ENCODE data around the gene PAQR7.
A peak's percentile ranks its signal among the peaks of the same experiment; 100 is the strongest.

Gene PAQR7

DNA sequence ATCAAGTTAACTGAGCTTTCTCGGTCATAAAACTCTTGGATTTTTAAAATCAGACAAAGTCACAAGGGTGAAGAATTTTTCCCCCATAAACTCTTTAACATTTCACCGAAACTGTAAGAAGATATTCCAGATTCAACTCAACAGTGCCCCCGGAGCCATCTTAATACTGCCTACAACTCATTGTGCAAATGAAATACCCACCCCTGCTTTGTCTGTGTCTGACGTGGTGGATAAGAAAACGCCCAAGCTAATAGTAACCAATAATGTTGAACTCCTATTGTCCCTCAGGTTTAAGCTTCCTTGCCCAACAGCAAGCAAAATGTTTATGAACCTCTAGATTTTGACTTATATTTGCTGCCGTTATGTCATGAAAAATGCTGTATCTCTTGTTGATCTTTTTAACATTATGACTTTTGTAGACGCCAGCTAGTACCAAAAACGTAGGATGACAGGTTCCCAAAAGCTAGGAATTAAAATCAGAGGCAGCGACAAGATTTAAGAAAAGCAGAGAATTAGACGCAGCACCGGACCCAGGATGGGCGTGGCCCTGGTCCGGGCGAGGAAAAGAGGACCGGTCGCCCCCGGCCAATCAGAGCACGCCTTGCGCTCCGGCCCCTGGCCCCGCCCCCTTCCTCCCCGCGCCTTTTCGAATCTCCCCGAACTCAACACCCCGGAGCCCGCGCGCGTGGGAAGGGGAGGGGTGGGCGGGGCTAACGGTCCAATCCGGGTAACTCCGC lies 29.6 kb upstream of the PAQR7 start:
- peak; percentile 90 for ATAC-seq
- no peak for TF ChIP-seq OSR1 (CRISPR knock-in tag; IDR thresholded peaks at IDR 0.05)
- TF ChIP-seq, protein P1, sequence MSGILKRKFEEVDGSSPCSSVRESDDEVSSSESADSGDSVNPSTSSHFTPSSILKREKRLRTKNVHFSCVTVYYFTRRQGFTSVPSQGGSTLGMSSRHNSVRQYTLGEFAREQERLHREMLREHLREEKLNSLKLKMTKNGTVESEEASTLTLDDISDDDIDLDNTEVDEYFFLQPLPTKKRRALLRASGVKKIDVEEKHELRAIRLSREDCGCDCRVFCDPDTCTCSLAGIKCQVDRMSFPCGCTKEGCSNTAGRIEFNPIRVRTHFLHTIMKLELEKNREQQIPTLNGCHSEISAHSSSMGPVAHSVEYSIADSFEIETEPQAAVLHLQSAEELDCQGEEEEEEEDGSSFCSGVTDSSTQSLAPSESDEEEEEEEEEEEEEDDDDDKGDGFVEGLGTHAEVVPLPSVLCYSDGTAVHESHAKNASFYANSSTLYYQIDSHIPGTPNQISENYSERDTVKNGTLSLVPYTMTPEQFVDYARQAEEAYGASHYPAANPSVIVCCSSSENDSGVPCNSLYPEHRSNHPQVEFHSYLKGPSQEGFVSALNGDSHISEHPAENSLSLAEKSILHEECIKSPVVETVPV (CRISPR knock-in tag; IDR thresholded peaks at IDR 0.05) = no peak
- no peak for TF ChIP-seq BACH2 (CRISPR knock-in tag; IDR thresholded peaks at IDR 0.05; ENCODE audit: borderline replicate concordance)
- no peak for TF ChIP-seq ISL1 (CRISPR knock-in tag; IDR thresholded peaks at IDR 0.05)
- TF ChIP-seq, protein P2, sequence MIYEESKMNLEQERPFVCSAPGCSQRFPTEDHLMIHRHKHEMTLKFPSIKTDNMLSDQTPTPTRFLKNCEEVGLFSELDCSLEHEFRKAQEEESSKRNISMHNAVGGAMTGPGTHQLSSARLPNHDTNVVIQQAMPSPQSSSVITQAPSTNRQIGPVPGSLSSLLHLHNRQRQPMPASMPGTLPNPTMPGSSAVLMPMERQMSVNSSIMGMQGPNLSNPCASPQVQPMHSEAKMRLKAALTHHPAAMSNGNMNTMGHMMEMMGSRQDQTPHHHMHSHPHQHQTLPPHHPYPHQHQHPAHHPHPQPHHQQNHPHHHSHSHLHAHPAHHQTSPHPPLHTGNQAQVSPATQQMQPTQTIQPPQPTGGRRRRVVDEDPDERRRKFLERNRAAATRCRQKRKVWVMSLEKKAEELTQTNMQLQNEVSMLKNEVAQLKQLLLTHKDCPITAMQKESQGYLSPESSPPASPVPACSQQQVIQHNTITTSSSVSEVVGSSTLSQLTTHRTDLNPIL (CRISPR knock-in tag; IDR thresholded peaks at IDR 0.05; ENCODE audit: low read depth) = no peak; the same call in 1 of the 2 replicates
- no peak for TF ChIP-seq ZFP30 (CRISPR knock-in tag; IDR thresholded peaks at IDR 0.05)
- no peak for TF ChIP-seq GLIS3 (CRISPR knock-in tag; IDR thresholded peaks at IDR 0.05)
- TF ChIP-seq TCF4 (CRISPR knock-in tag; IDR thresholded peaks at IDR 0.05; ENCODE audit: borderline replicate concordance) = no peak
- TF ChIP-seq ARNTL (CRISPR knock-in tag; IDR thresholded peaks at IDR 0.05; ENCODE audit: borderline replicate concordance, low read depth) = no peak
- no peak for TF ChIP-seq ZNF565 (CRISPR knock-in tag; conservative IDR thresholded peaks at IDR 0.05; ENCODE audit: low read depth)
- TF ChIP-seq ZC3H10 (CRISPR knock-in tag; IDR thresholded peaks at IDR 0.05) = no peak
- no peak for TF ChIP-seq ESRRG (CRISPR knock-in tag; IDR thresholded peaks at IDR 0.05)
- no peak for TF ChIP-seq CSDC2 (CRISPR knock-in tag; IDR thresholded peaks at IDR 0.05)

DNA sequence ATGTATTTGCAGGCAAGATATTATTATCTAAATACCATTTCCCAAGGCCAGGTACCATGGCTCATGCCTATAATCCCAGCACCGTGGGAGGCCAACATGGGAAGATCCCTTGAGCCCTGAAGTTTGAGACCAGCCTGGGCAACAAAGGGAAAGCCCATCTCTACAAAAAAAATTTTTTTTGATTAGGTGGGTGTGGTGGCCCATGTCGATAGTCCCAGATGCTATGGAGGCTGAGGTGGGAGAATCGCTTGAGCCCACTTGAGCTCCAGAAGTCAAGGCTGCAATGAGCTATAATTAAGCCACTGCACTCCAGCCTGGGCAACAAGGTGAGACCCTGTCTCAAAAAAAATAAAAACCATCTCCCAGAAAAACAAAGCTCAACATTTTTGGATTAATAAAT lies 28.5 kb upstream of the PAQR7 start:
- TF ChIP-seq ARNTL (CRISPR knock-in tag; IDR thresholded peaks at IDR 0.05; ENCODE audit: borderline replicate concordance, low read depth) (no peak), ZNF70 (CRISPR knock-in tag; IDR thresholded peaks at IDR 0.05) (no peak), CSDC2 (CRISPR knock-in tag; IDR thresholded peaks at IDR 0.05) (no peak), ZNF8 (CRISPR knock-in tag; IDR thresholded peaks at IDR 0.05) (no peak), TOX (CRISPR knock-in tag; IDR thresholded peaks at IDR 0.05; ENCODE audit: borderline replicate concordance) (no peak), GLIS3 (CRISPR knock-in tag; IDR thresholded peaks at IDR 0.05) (no peak), TCF4 (CRISPR knock-in tag; IDR thresholded peaks at IDR 0.05; ENCODE audit: borderline replicate concordance) (no peak), TSHZ2 (CRISPR knock-in tag; IDR thresholded peaks at IDR 0.05) (no peak)
- TF ChIP-seq, protein P2 (CRISPR knock-in tag; IDR thresholded peaks at IDR 0.05; ENCODE audit: low read depth) = no peak
- TF ChIP-seq, protein P3, sequence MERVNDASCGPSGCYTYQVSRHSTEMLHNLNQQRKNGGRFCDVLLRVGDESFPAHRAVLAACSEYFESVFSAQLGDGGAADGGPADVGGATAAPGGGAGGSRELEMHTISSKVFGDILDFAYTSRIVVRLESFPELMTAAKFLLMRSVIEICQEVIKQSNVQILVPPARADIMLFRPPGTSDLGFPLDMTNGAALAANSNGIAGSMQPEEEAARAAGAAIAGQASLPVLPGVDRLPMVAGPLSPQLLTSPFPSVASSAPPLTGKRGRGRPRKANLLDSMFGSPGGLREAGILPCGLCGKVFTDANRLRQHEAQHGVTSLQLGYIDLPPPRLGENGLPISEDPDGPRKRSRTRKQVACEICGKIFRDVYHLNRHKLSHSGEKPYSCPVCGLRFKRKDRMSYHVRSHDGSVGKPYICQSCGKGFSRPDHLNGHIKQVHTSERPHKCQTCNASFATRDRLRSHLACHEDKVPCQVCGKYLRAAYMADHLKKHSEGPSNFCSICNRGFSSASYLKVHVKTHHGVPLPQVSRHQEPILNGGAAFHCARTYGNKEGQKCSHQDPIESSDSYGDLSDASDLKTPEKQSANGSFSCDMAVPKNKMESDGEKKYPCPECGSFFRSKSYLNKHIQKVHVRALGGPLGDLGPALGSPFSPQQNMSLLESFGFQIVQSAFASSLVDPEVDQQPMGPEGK (CRISPR knock-in tag; IDR thresholded peaks at IDR 0.05; ENCODE audit: borderline replicate concordance) = no peak
- ATAC-seq = no peak

- no peak for ATAC-seq
- no peak for TF ChIP-seq PPARA (CRISPR knock-in tag; IDR thresholded peaks at IDR 0.05; ENCODE audit: borderline replicate concordance)
- TF ChIP-seq, protein P1 (CRISPR knock-in tag; IDR thresholded peaks at IDR 0.05) = no peak
- no peak for TF ChIP-seq ZFP3 (CRISPR knock-in tag; IDR thresholded peaks at IDR 0.05)
- no peak for TF ChIP-seq TCF4 (CRISPR knock-in tag; IDR thresholded peaks at IDR 0.05; ENCODE audit: borderline replicate concordance)
- TF ChIP-seq ZC3H10 (CRISPR knock-in tag; IDR thresholded peaks at IDR 0.05) = no peak
- TF ChIP-seq TOX (CRISPR knock-in tag; IDR thresholded peaks at IDR 0.05; ENCODE audit: borderline replicate concordance) = no peak
- TF ChIP-seq ZFP30 (CRISPR knock-in tag; IDR thresholded peaks at IDR 0.05) = no peak
- TF ChIP-seq ISL1 (CRISPR knock-in tag; IDR thresholded peaks at IDR 0.05) = no peak
- TF ChIP-seq ARNTL (CRISPR knock-in tag; IDR thresholded peaks at IDR 0.05; ENCODE audit: borderline replicate concordance, low read depth) = no peak
- TF ChIP-seq TSHZ2 (CRISPR knock-in tag; IDR thresholded peaks at IDR 0.05) = no peak
- no peak for TF ChIP-seq ZNF565 (CRISPR knock-in tag; conservative IDR thresholded peaks at IDR 0.05; ENCODE audit: low read depth)
- TF ChIP-seq BACH2 (CRISPR knock-in tag; IDR thresholded peaks at IDR 0.05; ENCODE audit: borderline replicate concordance) = no peak
- TF ChIP-seq ZNF8 (CRISPR knock-in tag; IDR thresholded peaks at IDR 0.05) = no peak
Observed at GRCh38 chr1:25902462-25902861, 27.0 kb upstream of the PAQR7 start.

Data from SK-N-SH treated with all-trans-retinoic acid at 6 μM for 48 hours (cell line).